ENCODE results near the gene LAYN.

LAYN gene

GRCh38 chr11:111591187-111591960 lies 50.9 kb downstream of the LAYN start:
- H3K27ac Mint-ChIP-seq: no peak overlapping the region
- H3K36me3 Mint-ChIP-seq: no peaks in the 10 kb centered on the region
- H3K4me1 Mint-ChIP-seq: peaks cover 2% of the 10 kb centered on the region
- H3K9me3 Mint-ChIP-seq: no peaks in the 10 kb centered on the region
- peaks cover 3% of the 10 kb centered on the region for H3K27me3 Mint-ChIP-seq
- no peak overlapping the region for H3K4me3 Mint-ChIP-seq

- Mint-ChIP-seq H3K27me3 (peaks cover 3% of the 10 kb centered on the region), H3K4me1 (no peaks in the 10 kb centered on the region), H3K4me3 (no peak overlapping the region), H3K27ac (no peak overlapping the region), H3K36me3 (no peaks in the 10 kb centered on the region), H3K9me3 (no peaks in the 10 kb centered on the region)
Observed at GRCh38 chr11:111592491-111592890, 52.0 kb downstream of the LAYN start.

GRCh38 chr11:111596319-111596718 lies 55.8 kb downstream of the LAYN start:
- H3K27ac Mint-ChIP-seq: no peak overlapping the region

GRCh38 chr11:111598148-111598547 lies 57.6 kb downstream of the LAYN start:
- no peaks in the 10 kb centered on the region for H3K9me3 Mint-ChIP-seq
- no peak overlapping the region for H3K27ac Mint-ChIP-seq
- H3K4me3 Mint-ChIP-seq: no peak overlapping the region
- peaks cover 9% of the 10 kb centered on the region for H3K4me1 Mint-ChIP-seq
- no peaks in the 10 kb centered on the region for H3K36me3 Mint-ChIP-seq
- peaks cover 2% of the 10 kb centered on the region for H3K27me3 Mint-ChIP-seq

More at GRCh38 chr11:111596319-111596718, 55.8 kb downstream of the LAYN start:
- Mint-ChIP-seq H3K4me3 (no peak overlapping the region), H3K4me1 (peaks cover 2% of the 10 kb centered on the region), H3K9me3 (no peaks in the 10 kb centered on the region), H3K27me3 (peaks cover 2% of the 10 kb centered on the region), H3K36me3 (no peaks in the 10 kb centered on the region)

GRCh38 chr11:111598559-111598958 lies 58.0 kb downstream of the LAYN start:
- Mint-ChIP-seq H3K4me1 (peaks cover 13% of the 10 kb centered on the region), H3K4me3 (no peak overlapping the region), H3K27ac (peak overlapping the region; percentile 10), H3K27me3 (peaks cover 2% of the 10 kb centered on the region), H3K9me3 (no peaks in the 10 kb centered on the region), H3K36me3 (no peaks in the 10 kb centered on the region)

- Mint-ChIP-seq H3K4me1 (peaks cover 30% of the 10 kb centered on the region), H3K36me3 (no peaks in the 10 kb centered on the region), H3K4me3 (peak overlapping the region; percentile 91), H3K9me3 (no peaks in the 10 kb centered on the region), H3K27me3 (no peaks in the 10 kb centered on the region), H3K27ac (peak overlapping the region; percentile 90)
Observed at GRCh38 chr11:111601636-111601978, 61.1 kb downstream of the LAYN start.

- Mint-ChIP-seq H3K27ac (peak within 1 kb of the TSS; percentile 90), H3K27me3 (no peaks in the 10 kb centered on the region), H3K4me1 (peaks cover 30% of the 10 kb centered on the region), H3K4me3 (peak within 1 kb of the TSS; percentile 95), H3K9me3 (no peaks in the 10 kb centered on the region), H3K36me3 (no peaks in the 10 kb centered on the region)
Observed at GRCh38 chr11:111601979-111602864, 61.7 kb downstream of the LAYN start, which contains the start of gene SIK2. Gene SIK2, plus strand, starts transcription at chr11:111602449. Its CDS starts 115 bp downstream, at chr11:111602564.

- H3K4me1 Mint-ChIP-seq: peaks cover 30% of the 10 kb centered on the region
- peak overlapping the region; percentile 95 for H3K4me3 Mint-ChIP-seq
- no peaks in the 10 kb centered on the region for H3K27me3 Mint-ChIP-seq
- H3K27ac Mint-ChIP-seq: peak overlapping the region; percentile 43
- H3K9me3 Mint-ChIP-seq: no peaks in the 10 kb centered on the region
- no peaks in the 10 kb centered on the region for H3K36me3 Mint-ChIP-seq
Observed at GRCh38 chr11:111602865-111603610, 62.5 kb downstream of the LAYN start.

- H3K27me3 Mint-ChIP-seq: no peaks in the 10 kb centered on the region
- H3K27ac Mint-ChIP-seq: peak overlapping the region; percentile 43
- H3K36me3 Mint-ChIP-seq: no peaks in the 10 kb centered on the region
- peak overlapping the region; percentile 95 for H3K4me3 Mint-ChIP-seq
- H3K9me3 Mint-ChIP-seq: no peaks in the 10 kb centered on the region
- H3K4me1 Mint-ChIP-seq: peaks cover 30% of the 10 kb centered on the region
Observed at GRCh38 chr11:111603611-111604130, 63.2 kb downstream of the LAYN start.

GRCh38 chr11:111604392-111605009 lies 64.0 kb downstream of the LAYN start:
- H3K9me3 Mint-ChIP-seq: no peaks in the 10 kb centered on the region
- no peaks in the 10 kb centered on the region for H3K27me3 Mint-ChIP-seq
- H3K4me3 Mint-ChIP-seq: peak overlapping the region; percentile 95
- H3K4me1 Mint-ChIP-seq: peaks cover 30% of the 10 kb centered on the region
- H3K27ac Mint-ChIP-seq: no peak overlapping the region
- no peaks in the 10 kb centered on the region for H3K36me3 Mint-ChIP-seq

- H3K9me3 Mint-ChIP-seq: no peaks in the 10 kb centered on the region
- no peak overlapping the region for H3K27ac Mint-ChIP-seq
- H3K4me3 Mint-ChIP-seq: no peak overlapping the region
- no peaks in the 10 kb centered on the region for H3K36me3 Mint-ChIP-seq
- H3K4me1 Mint-ChIP-seq: peaks cover 30% of the 10 kb centered on the region
- no peaks in the 10 kb centered on the region for H3K27me3 Mint-ChIP-seq
Observed at GRCh38 chr11:111605681-111606080, 65.2 kb downstream of the LAYN start.

GRCh38 chr11:111606986-111607385 lies 66.5 kb downstream of the LAYN start:
- no peaks in the 10 kb centered on the region for H3K27me3 Mint-ChIP-seq
- H3K36me3 Mint-ChIP-seq: no peaks in the 10 kb centered on the region
- no peaks in the 10 kb centered on the region for H3K9me3 Mint-ChIP-seq

GRCh38 chr11:111607751-111608150 lies 67.2 kb downstream of the LAYN start:
- H3K36me3 Mint-ChIP-seq: no peaks in the 10 kb centered on the region
- H3K27me3 Mint-ChIP-seq: no peaks in the 10 kb centered on the region
- peaks cover 32% of the 10 kb centered on the region for H3K4me1 Mint-ChIP-seq
- H3K27ac Mint-ChIP-seq: no peak overlapping the region
- H3K9me3 Mint-ChIP-seq: no peaks in the 10 kb centered on the region
- no peak overlapping the region for H3K4me3 Mint-ChIP-seq

More at GRCh38 chr11:111606986-111607385, 66.5 kb downstream of the LAYN start:
- Mint-ChIP-seq H3K4me1 (peaks cover 26% of the 10 kb centered on the region), H3K27ac (no peak overlapping the region), H3K4me3 (no peak overlapping the region)
